Tibial artery (tissue), 4 donors: ENCODE measurements around the gene ELAVL4.

ENCODE experiments used
- DNase-seq, 2 donors: peaks; one replicate each; pipeline ENCODE4 v3.0.0-alpha.2; 2019
- H3K27ac ChIP-seq, 2 donors: fragments of 200-600 bp; sonication (generic) in 1 of 2; 1 replicate in 1 of 2; 2 replicates in 1 of 2; pipeline ENCODE4 v1.5.1; 2018 to 2019; ENCODE audit warnings: mild to moderate bottlenecking in 1 of 2
- H3K27me3 ChIP-seq, 2 donors: fragments of 200-600 bp; sonication (generic) in 1 of 2; one replicate each; pipeline versions ENCODE4 v1.5.1 to v1.6.0; 2016 to 2019
- H3K36me3 ChIP-seq, 3 donors: fragments of 200-600 bp; sonication (generic) in 2 of 3; one replicate each; pipeline ENCODE4 v1.5.1; 2016 to 2019; ENCODE audit warnings: mild to moderate bottlenecking in 2 of 3
- H3K4me1 ChIP-seq, 4 donors: fragments of 200-600 bp; sonication (generic) in 2 of 4; 1 replicate in 3 of 4; 2 replicates in 1 of 4; pipeline ENCODE4 v1.5.1; 2016 to 2019
- H3K4me3 ChIP-seq, 2 donors: fragments of 200-600 bp; sonication (generic) in 1 of 2; 1 replicate in 1 of 2; 2 replicates in 1 of 2; pipeline ENCODE4 v1.5.1; 2018 to 2019; ENCODE audit warnings: mild to moderate bottlenecking in 2 of 2
- H3K9me3 ChIP-seq, 3 donors: fragments of 200-600 bp; sonication (generic) in 1 of 3; one replicate each; pipeline ENCODE4 v1.5.1; 2016 to 2019
- intact Hi-C: fragments of 100-400 bp; cut with DNase I; formaldehyde crosslinking; loops from one replicate; pipeline ENCODE4 v1.15.0; 2023; ENCODE audit warnings: low total_unique reads
- TF ChIP-seq, protein P1 (sequence below), 2 experiments: fragments of 200-600 bp in 1 of 2; fragments of 450-650 bp in 1 of 2; IDR thresholded peaks; one replicate each; pipeline ENCODE4 v1.5.1; 2017 to 2019; ENCODE audit warnings: antibody characterized with exemption in 2 of 2, mild to moderate bottlenecking in 1 of 2, moderate library complexity in 1 of 2

ELAVL4 gene

DNA sequence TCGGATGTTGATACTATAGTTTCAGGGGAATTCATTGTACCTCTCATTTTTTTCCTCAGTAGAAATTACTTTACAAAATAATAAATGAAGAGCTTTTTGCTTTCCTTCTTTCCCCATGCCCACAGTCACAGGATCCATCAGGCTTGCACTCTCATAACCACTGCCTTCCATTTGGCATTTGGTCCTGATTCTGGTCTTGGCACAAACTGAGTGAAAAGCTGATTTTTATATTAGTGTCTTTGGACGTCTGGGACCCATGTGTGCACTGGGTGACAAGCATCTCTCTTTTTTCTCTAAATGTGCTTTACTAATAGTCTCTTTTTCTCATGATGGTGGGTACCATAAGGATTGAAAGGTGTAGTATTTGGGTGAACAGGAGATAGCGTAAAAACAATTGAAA lies 2.8 kb downstream of the ELAVL4 start:
- TF ChIP-seq, protein P1, sequence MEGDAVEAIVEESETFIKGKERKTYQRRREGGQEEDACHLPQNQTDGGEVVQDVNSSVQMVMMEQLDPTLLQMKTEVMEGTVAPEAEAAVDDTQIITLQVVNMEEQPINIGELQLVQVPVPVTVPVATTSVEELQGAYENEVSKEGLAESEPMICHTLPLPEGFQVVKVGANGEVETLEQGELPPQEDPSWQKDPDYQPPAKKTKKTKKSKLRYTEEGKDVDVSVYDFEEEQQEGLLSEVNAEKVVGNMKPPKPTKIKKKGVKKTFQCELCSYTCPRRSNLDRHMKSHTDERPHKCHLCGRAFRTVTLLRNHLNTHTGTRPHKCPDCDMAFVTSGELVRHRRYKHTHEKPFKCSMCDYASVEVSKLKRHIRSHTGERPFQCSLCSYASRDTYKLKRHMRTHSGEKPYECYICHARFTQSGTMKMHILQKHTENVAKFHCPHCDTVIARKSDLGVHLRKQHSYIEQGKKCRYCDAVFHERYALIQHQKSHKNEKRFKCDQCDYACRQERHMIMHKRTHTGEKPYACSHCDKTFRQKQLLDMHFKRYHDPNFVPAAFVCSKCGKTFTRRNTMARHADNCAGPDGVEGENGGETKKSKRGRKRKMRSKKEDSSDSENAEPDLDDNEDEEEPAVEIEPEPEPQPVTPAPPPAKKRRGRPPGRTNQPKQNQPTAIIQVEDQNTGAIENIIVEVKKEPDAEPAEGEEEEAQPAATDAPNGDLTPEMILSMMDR (IDR thresholded peaks at IDR 0.05), result no peak
- Histone ChIP-seq H3K4me1 (peaks cover 0 to 4% (median 2%) of the 10 kb centered on the region in 4 donors), H3K4me3 (no peak overlapping the region), H3K36me3 (no peaks in the 10 kb centered on the region), H3K9me3 (no peaks in the 10 kb centered on the region), H3K27ac (no peak overlapping the region), H3K27me3 (peaks cover 0 to 11% of the 10 kb centered on the region in 2 donors)
- DNase-seq, result no peak
- intact Hi-C loops, result no loop called here

DNA sequence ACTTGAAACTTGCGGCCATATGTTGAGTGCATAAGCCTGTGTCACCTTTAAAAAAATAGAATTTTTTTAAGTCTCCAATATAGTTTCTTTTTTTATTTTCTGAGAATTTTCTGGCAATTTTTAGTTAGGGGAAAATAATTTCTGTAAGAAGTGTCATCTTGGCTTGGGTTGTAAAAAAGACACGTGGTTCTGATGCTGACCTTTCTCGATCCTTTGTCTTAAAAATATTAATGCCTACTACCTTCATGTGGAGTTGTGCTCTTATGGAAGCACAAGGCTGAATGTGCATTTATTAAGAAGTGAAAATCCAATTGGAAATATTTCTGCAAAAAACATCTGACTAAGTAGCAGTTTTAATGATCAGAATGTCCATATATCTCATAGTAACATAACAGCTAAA lies 3.5 kb downstream of the ELAVL4 start:
- Histone ChIP-seq H3K36me3 (no peaks in the 10 kb centered on the region), H3K9me3 (no peaks in the 10 kb centered on the region), H3K4me1 (peaks cover 0 to 4% (median 2%) of the 10 kb centered on the region in 4 donors), H3K27me3 (peaks cover 0 to 11% of the 10 kb centered on the region in 2 donors), H3K27ac (no peak overlapping the region), H3K4me3 (no peak overlapping the region)
- TF ChIP-seq, protein P1 (IDR thresholded peaks at IDR 0.05), result no peak
- intact Hi-C loops, result no loop called here
- no peak for DNase-seq

DNA sequence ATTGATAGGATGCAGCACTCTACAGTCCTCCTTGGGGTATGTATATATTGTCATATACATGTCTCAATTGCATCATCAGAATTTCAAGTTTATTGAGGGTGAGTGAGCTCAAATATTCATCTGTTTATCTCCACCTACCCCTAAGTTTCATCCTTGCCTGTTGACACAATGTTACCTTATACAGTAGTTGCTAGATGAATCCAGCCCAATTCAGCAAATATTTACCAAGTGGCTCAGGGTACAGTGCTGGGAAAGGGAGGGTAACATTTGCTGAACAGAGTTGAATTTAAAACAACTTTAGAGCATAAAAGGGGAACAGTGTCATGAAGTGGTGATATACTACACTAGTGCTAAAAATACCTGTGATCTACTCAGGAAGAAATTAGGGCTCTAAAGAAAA lies 14.4 kb downstream of the ELAVL4 start:
- Histone ChIP-seq H3K9me3 (no peaks in the 10 kb centered on the region), H3K27ac (no peak overlapping the region), H3K36me3 (no peaks in the 10 kb centered on the region), H3K4me3 (no peak overlapping the region), H3K4me1 (no peaks in the 10 kb centered on the region), H3K27me3 (no peaks in the 10 kb centered on the region)
- TF ChIP-seq, protein P1 (IDR thresholded peaks at IDR 0.05), result no peak
- intact Hi-C loops, result no loop called here
- DNase-seq, result no peak

DNA sequence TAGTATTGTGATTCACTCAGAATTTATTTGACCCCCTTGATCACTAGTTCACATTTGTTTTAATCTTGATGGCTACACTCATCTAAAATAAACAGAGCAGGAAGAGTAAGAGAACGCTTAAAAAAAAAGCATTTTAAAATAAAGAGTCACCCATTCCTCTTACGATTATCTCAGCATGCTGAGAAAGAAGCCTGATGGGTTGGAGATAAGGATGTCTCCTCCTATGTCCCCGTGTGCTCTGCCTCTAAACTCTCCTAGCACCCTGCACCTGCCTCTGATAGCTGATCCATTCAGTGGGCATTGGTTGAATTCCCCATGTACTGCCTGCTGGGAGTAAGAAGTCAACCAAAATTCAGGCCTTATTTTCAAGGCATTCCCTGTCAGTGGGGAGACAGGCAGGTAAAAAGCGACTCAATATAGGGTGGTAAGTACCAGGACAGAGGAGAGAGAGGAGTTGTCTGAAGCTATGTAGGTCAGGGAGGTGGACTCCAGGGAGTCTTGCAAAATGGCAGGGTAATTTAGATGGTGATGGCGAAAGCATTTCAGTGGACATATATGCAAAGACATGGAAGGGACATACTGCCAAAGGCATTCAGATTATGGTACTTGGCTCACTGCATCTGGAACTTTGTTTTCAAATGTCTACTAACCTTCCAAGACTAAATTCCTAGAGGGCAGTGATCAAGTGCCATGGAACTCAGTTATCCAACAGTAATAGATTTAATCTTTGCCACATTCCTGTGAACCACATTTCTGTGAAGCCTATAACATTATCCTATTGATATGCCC lies 18.4 kb downstream of the ELAVL4 start:
- no peaks in the 10 kb centered on the region for H3K36me3 ChIP-seq
- no peaks in the 10 kb centered on the region for H3K9me3 ChIP-seq
- no peak overlapping the region for H3K4me3 ChIP-seq
- H3K4me1 ChIP-seq, result no peaks in the 10 kb centered on the region
- TF ChIP-seq, protein P1 (IDR thresholded peaks at IDR 0.05), result no peak
- intact Hi-C loops, result no loop called here
- no peak for DNase-seq
- H3K27ac ChIP-seq, result no peak overlapping the region
- no peaks in the 10 kb centered on the region for H3K27me3 ChIP-seq

DNA sequence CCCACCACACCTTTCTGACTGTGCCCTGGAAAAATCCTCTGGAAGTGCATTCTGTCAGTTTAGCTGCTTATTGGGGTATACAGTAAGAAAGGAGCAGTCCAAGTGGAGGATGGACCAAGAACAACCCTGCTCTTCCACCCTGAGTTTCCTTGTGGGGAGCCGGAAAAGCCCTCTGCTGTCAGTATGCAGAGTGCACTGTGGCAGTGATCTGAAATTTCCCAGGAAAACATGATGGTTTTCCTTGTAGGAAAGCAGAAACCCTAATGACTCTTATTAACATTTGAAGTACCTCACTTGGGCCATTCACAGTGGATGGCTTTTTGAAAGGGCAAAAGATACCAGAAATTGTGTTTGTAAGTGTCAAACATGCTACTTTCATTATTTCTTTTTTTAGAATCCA lies 20.5 kb downstream of the ELAVL4 start:
- intact Hi-C loops, result no loop called here

More for the DNA sequence above, 20.5 kb downstream of the ELAVL4 start:
- TF ChIP-seq, protein P1 (IDR thresholded peaks at IDR 0.05), result no peak
- no peaks in the 10 kb centered on the region for H3K4me1 ChIP-seq
- H3K36me3 ChIP-seq, result no peaks in the 10 kb centered on the region
- H3K9me3 ChIP-seq, result no peaks in the 10 kb centered on the region
- H3K4me3 ChIP-seq, result no peak overlapping the region
- H3K27me3 ChIP-seq, result no peaks in the 10 kb centered on the region
- no peak for DNase-seq
- H3K27ac ChIP-seq, result no peak overlapping the region
